ENCODE data around the gene ACAN. TPM values are rescaled to one million over a fixed set of nuclear protein-coding genes. Genes with fewer than 3 reads are reported as not detected.

ACAN gene
- polyA plus RNA-seq, 1 of the 3 experiments (the other 2 are of a cell fraction): not detected

DNA sequence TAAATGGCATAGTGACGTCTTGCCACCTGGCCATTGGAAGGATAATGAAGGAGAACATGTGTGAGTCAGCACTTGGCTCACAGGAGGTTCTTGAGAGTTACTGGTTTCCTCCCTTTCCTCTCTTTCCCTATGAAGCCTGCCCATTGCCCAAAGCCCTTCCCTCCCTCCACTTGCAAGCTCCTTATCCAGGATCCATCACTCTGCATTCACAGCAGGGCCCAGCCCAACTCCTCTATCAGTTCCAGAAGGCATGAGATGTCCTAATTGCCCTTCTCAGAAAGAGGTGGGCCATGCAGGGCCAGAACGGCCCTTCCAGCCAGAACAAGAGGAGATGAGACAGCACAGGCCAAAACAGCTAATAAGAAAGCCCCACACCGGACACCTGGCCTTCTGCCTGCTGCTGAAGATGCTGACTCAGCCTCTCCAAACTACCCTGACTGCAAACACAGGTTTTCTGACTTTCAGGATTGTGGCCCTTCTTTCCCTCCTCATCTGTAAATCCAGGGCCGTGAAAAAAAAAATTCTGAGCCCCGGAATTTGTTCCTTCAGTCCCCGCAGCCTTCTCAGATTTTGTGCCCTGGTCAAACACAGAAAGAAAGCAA is 62.4 kb downstream of the ACAN start:
- H3K79me2 ChIP-seq (ENCODE audit: insufficient read depth): no peaks in the 10 kb centered on the region
- CTCF ChIA-PET: interaction anchor here (0.6 to 1.0 kb wide), 2 partner anchors 15 to 39 kb away, joined by 3 read pairs; no protein-coding TSS in a partner anchor

GRCh38 chr15:88866295-88866881 is 63.2 kb downstream of the ACAN start:
- CTCF ChIA-PET: interaction anchor here (0.6 to 1.4 kb wide), 2 partner anchors 14 to 52 kb away, joined by 3 read pairs; no protein-coding TSS in a partner anchor
- no peak overlapping the region for H3K4me3 ChIP-seq (ENCODE audit: low read depth in 2 of 2, low read length in 1 of 2)
- WGBS (ENCODE audit: low lambda C conversion rate): 62% methylated on average over 10 of the region's 10 CpGs

More for the DNA sequence above, 62.4 kb downstream of the ACAN start:
- Histone ChIP-seq H3K9me3 (no peaks in the 10 kb centered on the region), H4K20me1 (ENCODE audit: insufficient read depth) (no peaks in the 10 kb centered on the region), H2AFZ (ENCODE audit: low read depth) (no peak overlapping the region), H3K9me2 (no peaks in the 10 kb centered on the region), H3K27ac (ENCODE audit: low read depth in 2 of 2, low read length in 1 of 2) (no peak overlapping the region), H3F3A (replicated peaks; ENCODE audit: insufficient read depth) (no peaks in the 10 kb centered on the region), H3K4me2 (no peak overlapping the region), H3K9ac (no peak overlapping the region), H3K27me3 (ENCODE audit: insufficient read depth) (no peaks in the 10 kb centered on the region; the same call in 1 of the 2 replicates), H3K4me1 (ENCODE audit: control insufficient read depth in 1 of 2, insufficient read depth in 2 of 2, low read depth in 1 of 2, low read length in 1 of 2) (no peaks in the 10 kb centered on the region), H3K4me3 (ENCODE audit: low read depth in 2 of 2, low read length in 1 of 2) (no peak overlapping the region), H3K36me3 (replicated peaks in 1 of 2; ENCODE audit: control insufficient read depth in 1 of 2, insufficient read depth in 2 of 2, low read length in 1 of 2) (no peaks in the 10 kb centered on the region)
- TF ChIP-seq MXI1 (IDR thresholded peaks at IDR 0.05; ENCODE audit: low read depth, low read length): no peak
- WGBS (ENCODE audit: low lambda C conversion rate): 36% methylated on average over 6 of the region's 6 CpGs
- no peak for DNase-seq
- POLR2A ChIA-PET: no interaction called here

More at GRCh38 chr15:88866295-88866881, 63.2 kb downstream of the ACAN start:
- Histone ChIP-seq H3K79me2 (ENCODE audit: insufficient read depth) (no peaks in the 10 kb centered on the region), H3K27me3 (ENCODE audit: insufficient read depth) (no peaks in the 10 kb centered on the region; the same call in 1 of the 2 replicates), H3K9ac (no peak overlapping the region), H3K9me3 (no peaks in the 10 kb centered on the region), H3K9me2 (no peaks in the 10 kb centered on the region), H3K4me2 (no peak overlapping the region), H3K4me1 (ENCODE audit: control insufficient read depth in 1 of 2, insufficient read depth in 2 of 2, low read depth in 1 of 2, low read length in 1 of 2) (no peaks in the 10 kb centered on the region), H3K36me3 (replicated peaks in 1 of 2; ENCODE audit: control insufficient read depth in 1 of 2, insufficient read depth in 2 of 2, low read length in 1 of 2) (no peaks in the 10 kb centered on the region), H3K27ac (ENCODE audit: low read depth in 2 of 2, low read length in 1 of 2) (no peak overlapping the region), H2AFZ (ENCODE audit: low read depth) (no peak overlapping the region), H4K20me1 (ENCODE audit: insufficient read depth) (no peaks in the 10 kb centered on the region), H3F3A (replicated peaks; ENCODE audit: insufficient read depth) (no peaks in the 10 kb centered on the region)
- TF ChIP-seq REST (IDR thresholded peaks at IDR 0.05; ENCODE audit: low read depth, low read length) (no peak), GATA2 (CRISPR knock-in tag; IDR thresholded peaks at IDR 0.05) (no peak), RFX5 (IDR thresholded peaks at IDR 0.05; ENCODE audit: low read length) (no peak), CHD2 (IDR thresholded peaks at IDR 0.05; ENCODE audit: low read length, partially characterized antibody) (no peak), SIN3A (IDR thresholded peaks at IDR 0.05; ENCODE audit: borderline replicate concordance, low read depth, low read length) (no peak), USF2 (IDR thresholded peaks at IDR 0.05; ENCODE audit: borderline replicate concordance, low read depth, low read length) (no peak), POLR2AphosphoS5 (IDR thresholded peaks at IDR 0.05; ENCODE audit: low read depth, low read length) (no peak), RXRA (IDR thresholded peaks at IDR 0.05; ENCODE audit: borderline replicate concordance, low read depth) (no peak), NFIC (IDR thresholded peaks at IDR 0.05; ENCODE audit: borderline replicate concordance) (no peak), PBX3 (IDR thresholded peaks at IDR 0.05) (no peak), FOXM1 (IDR thresholded peaks at IDR 0.05; ENCODE audit: low read depth) (no peak), RAD21 (IDR thresholded peaks at IDR 0.05; ENCODE audit: low read length) (no peak), JUND (IDR thresholded peaks at IDR 0.05) (no peak)
- DNase-seq: no peak
- POLR2A ChIA-PET: no interaction called here

Measured in SK-N-SH (cell line).